ENCODE data around the gene MADD.

- TF ChIP-seq CTCF (conservative IDR thresholded peaks at IDR 0.05 in 1 of 2, IDR thresholded peaks at IDR 0.05 in 1 of 2; ENCODE audit: low read depth in 1 of 2, low read length in 2 of 2) (no peak), EZH2 (IDR thresholded peaks at IDR 0.05; ENCODE audit: low read length, missing control alignments) (no peak)
These were observed 16.2 kb downstream of the MADD start for GRCh38 chr11:47285969-47286770.
